CD1c-positive myeloid dendritic cell (primary cell): ENCODE measurements around the gene TMEM147.

Source experiments
- DNase-seq: peaks from one replicate; pipeline ENCODE4 v3.0.0-alpha.2; 2016; ENCODE audit errors: extremely low spot score

TMEM147 gene

GRCh38 chr19:35546532-35546931 lies 1.1 kb downstream of the TMEM147 start:
- no peak for DNase-seq

- peak; percentile 75 for DNase-seq
These were observed 3.9 kb downstream of the TMEM147 start for GRCh38 chr19:35549174-35549788.

- no peak for DNase-seq
These were observed 4.6 kb downstream of the TMEM147 start for GRCh38 chr19:35549879-35550523.

GRCh38 chr19:35551091-35551810 lies 5.8 kb downstream of the TMEM147 start:
- DNase-seq, result no peak

GRCh38 chr19:35552534-35553384 lies 7.3 kb downstream of the TMEM147 start:
- DNase-seq, result no peak

- DNase-seq, result no peak
These were observed 8.1 kb downstream of the TMEM147 start for GRCh38 chr19:35553385-35554000.

- no peak for DNase-seq
These were observed 8.7 kb downstream of the TMEM147 start for GRCh38 chr19:35554076-35554475.

- no peak for DNase-seq
These were observed 10.0 kb downstream of the TMEM147 start for GRCh38 chr19:35555301-35556005.

- DNase-seq, result no peak
These were observed 10.7 kb downstream of the TMEM147 start for GRCh38 chr19:35556025-35556590.

GRCh38 chr19:35556846-35557538 lies 11.6 kb downstream of the TMEM147 start:
- DNase-seq, result no peak

GRCh38 chr19:35557539-35558399 lies 12.3 kb downstream of the TMEM147 start:
- DNase-seq, result peak; percentile 29

- DNase-seq, result no peak
These were observed 13.2 kb downstream of the TMEM147 start for GRCh38 chr19:35558400-35559280.

GRCh38 chr19:35559281-35559659 lies 13.8 kb downstream of the TMEM147 start:
- DNase-seq, result peak; percentile 8

- DNase-seq, result no peak
These were observed 14.4 kb downstream of the TMEM147 start for GRCh38 chr19:35559781-35560180.

GRCh38 chr19:35560271-35560670 lies 14.8 kb downstream of the TMEM147 start:
- no peak for DNase-seq

GRCh38 chr19:35560677-35561076 lies 15.3 kb downstream of the TMEM147 start:
- DNase-seq, result no peak

GRCh38 chr19:35561436-35561835 lies 16.0 kb downstream of the TMEM147 start:
- no peak for DNase-seq

GRCh38 chr19:35562336-35562735 lies 16.9 kb downstream of the TMEM147 start:
- no peak for DNase-seq
